Activated naive CD8-positive, alpha-beta T cell treated with anti-CD3 and anti-CD28 coated beads, Interleukin-2, amount 50 U/mL, for 16 hours (primary cell): Measurements from ENCODE around the gene HDAC2.

Experiments used
- DNase-seq: peaks from one replicate; pipeline ENCODE4 v3.0.0-alpha.2; 2020; ENCODE audit warnings: low read depth, low spot score

The HDAC2 gene

GRCh38 chr6:113909224-113909856, 61.6 kb downstream of the HDAC2 start:
- no peak for DNase-seq

GRCh38 chr6:113908801-113909200, 62.1 kb downstream of the HDAC2 start:
- no peak for DNase-seq

- DNase-seq = no peak
Observed at GRCh38 chr6:113907102-113907815, 63.7 kb downstream of the HDAC2 start.

- no peak for DNase-seq
Observed at GRCh38 chr6:113903666-113904330, 67.2 kb downstream of the HDAC2 start.

- no peak for DNase-seq
Observed at GRCh38 chr6:113901482-113901881, 69.5 kb downstream of the HDAC2 start.

- no peak for DNase-seq
Observed at GRCh38 chr6:113894712-113895674, 76.0 kb downstream of the HDAC2 start.

GRCh38 chr6:113893866-113894265, 77.1 kb downstream of the HDAC2 start:
- DNase-seq = no peak

GRCh38 chr6:113893451-113893850, 77.5 kb downstream of the HDAC2 start:
- no peak for DNase-seq

GRCh38 chr6:113888956-113889630, 81.9 kb downstream of the HDAC2 start:
- DNase-seq = no peak

- DNase-seq = no peak
Observed at GRCh38 chr6:113888493-113888892, 82.5 kb downstream of the HDAC2 start.

- DNase-seq = no peak
Observed at GRCh38 chr6:113886512-113886911, 84.4 kb downstream of the HDAC2 start.

- DNase-seq = no peak
Observed at GRCh38 chr6:113884011-113884410, 86.9 kb downstream of the HDAC2 start.
